COR-L47 (cell line): ENCODE data around the gene COLEC11.
A peak's percentile ranks its signal among the peaks of the same experiment; 100 is the strongest.

Experiments
- DNase-seq: peaks from one replicate; lab custom pipeline; 2025; lab: John Stamatoyannopoulos, UW

Gene COLEC11

DNA sequence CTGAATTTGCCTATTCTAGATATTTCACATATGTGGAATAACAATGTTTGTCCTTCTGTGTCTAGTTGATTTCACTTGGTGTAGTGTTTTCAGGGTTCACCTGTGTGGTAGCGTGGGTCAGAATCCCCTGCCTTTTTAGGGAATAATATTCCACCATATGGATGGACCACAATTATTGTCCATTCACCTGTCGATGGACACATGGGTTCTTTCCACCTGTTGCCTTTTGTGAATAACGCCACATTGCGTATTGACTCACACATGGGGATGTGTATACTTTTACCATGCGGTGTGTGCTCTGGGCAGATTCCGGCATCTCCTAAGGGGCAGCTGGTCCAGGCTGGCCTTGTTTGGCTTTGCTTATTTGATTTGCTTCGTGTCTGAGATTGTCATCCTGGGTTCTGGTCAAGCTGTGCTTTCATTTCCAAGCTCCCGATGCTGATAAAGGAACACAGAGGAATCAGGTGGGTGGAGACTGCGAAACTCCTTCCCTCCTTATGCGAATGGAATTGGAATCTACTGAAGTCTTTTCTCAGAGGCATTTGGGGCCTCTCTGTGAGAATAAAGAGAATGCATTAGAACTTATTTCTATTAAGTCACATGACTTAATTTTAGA lies 44.2 kb downstream of the COLEC11 start:
- DNase-seq = no peak

DNA sequence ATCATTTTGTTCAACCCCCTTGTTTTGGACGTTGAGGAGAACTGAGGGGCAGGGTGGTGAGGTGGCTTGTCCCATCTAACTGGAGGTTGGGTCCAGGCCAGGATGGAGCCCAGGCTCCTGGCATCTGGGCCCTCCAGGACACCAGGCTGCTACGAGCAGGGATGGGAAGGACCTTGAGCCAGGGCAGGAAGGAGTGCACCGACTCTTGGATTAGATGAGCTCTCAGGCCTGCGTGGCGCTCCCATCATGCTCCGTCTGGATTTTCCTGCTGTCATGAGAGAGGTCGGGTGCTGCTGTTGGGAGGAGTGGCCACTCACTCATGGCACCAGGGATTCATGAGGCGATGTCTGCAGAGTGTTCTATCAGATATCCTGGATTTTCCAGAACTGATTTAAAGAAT lies 44.7 kb downstream of the COLEC11 start:
- no peak for DNase-seq

DNA sequence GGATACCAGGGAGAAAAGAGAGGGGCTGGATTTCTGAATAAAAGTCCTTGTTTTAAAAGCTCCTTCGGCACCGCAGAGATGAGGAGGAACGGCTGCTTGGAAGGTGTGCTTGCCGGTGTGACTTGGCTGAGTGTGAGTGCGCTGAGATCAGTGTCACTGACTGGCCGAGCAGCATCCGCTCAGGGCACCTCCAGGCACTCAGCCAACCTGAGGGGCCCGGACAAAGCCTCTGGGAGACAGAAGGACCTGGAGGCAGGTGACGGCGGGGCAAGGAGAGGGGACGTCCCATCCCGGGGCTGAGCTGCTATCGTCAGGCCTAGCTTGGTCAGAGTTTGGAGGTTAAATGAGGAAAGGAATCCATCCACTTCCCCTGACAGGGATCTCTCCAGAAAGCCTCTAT lies 46.3 kb downstream of the COLEC11 start:
- DNase-seq = no peak

DNA sequence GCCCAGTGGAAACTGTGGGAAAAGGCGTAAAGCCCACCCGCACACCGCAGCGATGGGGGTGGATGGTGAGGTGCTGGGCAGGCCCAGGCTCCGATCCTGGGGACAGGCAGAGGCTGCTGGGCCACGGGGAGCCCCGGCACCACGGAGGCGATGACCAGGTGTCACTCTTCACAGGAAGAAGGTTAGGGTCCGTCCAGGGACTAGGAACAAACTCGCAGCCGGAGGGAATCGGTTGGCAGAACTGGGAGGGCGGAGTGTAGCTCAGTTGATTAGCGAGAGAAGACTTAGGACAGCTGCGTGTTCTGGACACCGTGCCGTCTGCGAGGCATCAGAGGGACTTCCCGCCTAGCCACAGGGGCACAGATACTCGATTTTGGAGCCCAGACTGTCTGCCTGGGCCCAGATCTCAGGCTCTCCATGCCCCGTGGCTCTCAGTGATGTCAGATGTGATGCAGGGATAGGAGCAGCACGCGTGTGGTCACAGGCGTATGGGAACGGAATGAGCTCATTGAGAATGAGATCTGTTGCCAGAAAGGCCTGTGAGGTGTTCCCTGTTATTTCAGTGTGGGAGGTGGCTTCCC lies 47.0 kb downstream of the COLEC11 start:
- no peak for DNase-seq

DNA sequence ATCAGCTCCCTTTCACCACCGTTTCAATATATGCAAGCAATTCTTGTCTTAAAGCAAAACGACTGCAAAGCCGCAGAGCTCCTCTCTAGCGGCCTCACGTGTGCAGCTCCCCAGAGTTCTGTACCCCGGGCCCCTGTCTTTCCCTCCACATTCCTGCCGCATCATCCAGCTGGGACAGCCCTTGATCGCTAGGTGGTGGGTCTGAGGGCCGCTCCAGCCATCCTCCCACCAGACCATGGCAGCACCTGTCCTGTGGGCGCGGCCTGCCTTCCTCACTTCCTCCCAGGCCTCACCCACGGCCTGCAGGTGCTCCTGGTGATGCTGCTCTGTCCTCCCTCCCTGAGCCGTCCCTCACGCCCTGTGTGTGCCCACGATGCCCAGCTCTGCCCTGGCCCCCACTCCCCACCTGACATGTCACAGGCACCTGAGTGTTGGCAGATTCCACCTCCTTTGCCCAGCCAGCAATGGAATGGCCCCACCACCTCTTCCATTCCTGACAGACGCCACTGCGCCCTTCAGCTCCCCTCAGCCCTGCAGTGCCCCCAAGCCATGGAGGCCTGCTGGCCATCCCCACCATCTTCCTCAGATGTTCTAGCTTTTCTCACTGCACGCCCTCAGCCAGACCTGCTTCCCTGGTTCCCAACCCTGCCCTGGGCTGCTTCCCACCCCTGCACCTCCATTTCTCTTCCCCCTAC lies 47.8 kb downstream of the COLEC11 start:
- DNase-seq = no peak

DNA sequence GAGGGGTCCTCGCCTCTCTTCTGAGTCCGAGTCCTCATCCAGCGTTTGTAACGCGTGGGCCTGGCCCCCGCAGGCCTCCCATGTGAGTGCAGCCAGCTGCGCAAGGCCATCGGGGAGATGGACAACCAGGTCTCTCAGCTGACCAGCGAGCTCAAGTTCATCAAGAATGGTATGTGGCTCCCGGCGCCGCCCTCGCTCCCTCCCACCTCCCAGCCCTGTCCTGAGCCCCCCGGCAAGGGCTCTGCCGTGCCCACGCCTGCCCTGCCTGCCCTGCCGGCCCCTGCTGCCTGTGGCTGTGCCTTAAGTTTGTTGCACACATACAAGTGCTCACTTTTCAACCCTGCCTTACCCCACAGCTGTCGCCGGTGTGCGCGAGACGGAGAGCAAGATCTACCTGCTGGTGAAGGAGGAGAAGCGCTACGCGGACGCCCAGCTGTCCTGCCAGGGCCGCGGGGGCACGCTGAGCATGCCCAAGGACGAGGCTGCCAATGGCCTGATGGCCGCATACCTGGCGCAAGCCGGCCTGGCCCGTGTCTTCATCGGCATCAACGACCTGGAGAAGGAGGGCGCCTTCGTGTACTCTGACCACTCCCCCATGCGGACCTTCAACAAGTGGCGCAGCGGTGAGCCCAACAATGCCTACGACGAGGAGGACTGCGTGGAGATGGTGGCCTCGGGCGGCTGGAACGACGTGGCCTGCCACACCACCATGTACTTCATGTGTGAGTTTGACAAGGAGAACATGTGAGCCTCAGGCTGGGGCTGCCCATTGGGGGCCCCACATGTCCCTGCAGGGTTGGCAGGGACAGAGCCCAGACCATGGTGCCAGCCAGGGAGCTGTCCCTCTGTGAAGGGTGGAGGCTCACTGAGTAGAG lies 48.7 kb downstream of the COLEC11 start:
- no peak for DNase-seq

DNA sequence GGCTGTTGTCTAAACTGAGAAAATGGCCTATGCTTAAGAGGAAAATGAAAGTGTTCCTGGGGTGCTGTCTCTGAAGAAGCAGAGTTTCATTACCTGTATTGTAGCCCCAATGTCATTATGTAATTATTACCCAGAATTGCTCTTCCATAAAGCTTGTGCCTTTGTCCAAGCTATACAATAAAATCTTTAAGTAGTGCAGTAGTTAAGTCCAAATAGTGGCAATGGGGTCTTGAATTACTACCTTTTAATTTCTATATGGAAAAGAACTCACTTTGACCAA lies 49.3 kb downstream of the COLEC11 start:
- DNase-seq = no peak

DNA sequence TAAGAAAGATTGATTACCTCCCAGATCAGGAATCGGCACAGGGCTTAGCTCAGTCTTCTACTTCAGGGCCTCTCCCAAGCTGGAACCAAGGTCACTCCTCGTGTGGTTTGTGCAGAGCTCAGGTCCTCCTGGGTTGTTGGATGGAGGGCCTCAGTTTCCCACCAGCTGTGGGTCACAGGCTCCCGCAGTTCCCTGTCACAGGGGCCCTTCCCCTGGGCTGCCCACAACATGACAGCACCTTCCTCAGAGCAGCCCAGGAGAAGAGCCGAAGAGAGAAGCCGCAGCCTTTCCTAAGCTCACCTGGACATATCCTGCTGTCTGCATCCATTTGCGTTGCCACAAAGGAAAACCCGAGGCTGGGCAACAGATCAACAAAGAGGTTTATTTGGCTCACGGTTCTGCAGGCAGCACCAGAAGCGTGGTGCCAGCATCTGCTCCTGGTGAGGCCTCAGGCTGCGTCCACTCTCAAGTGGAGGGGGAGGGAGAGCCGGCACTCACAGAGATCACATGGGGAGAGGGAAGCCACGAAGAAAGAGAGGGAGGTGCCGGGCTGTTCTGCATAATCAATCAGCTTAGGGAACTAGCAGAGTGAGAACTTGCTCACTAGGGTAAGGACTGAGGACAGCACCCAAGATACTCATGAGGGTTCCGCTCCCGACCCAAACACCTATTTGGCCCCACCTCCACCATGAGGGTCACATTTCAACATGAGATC lies 50.1 kb downstream of the COLEC11 start:
- DNase-seq = no peak

DNA sequence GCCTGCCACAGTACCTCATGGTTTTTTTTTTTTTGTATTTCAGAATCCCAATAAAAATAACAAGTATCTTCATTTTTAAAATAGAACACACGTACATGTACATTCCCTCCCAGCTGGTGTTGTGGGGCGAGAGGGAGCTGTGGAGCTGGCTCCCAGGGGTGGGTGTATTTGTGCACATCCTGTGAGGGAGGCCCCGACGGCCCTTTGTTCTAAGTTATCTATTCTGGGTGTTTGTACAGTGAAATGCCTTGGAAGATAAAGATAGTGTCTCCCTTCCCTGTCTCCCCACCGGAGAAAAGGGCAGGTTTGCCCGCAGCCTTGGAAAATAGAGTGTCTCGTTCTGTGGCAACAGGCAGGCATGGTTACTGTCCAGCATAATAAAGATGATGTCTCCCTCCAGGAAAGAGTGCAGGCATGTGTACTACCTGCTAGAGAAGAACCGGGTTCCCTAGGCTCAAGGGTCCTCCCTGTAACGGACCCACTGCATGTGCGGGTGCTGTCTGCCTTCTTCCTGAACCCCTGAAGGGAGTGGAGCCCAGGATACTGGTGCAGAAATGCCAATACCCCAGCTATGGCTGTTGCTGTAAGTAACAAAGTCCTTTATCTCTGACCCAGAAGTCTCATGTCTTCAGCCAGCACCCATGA lies 51.0 kb downstream of the COLEC11 start:
- DNase-seq = no peak

DNA sequence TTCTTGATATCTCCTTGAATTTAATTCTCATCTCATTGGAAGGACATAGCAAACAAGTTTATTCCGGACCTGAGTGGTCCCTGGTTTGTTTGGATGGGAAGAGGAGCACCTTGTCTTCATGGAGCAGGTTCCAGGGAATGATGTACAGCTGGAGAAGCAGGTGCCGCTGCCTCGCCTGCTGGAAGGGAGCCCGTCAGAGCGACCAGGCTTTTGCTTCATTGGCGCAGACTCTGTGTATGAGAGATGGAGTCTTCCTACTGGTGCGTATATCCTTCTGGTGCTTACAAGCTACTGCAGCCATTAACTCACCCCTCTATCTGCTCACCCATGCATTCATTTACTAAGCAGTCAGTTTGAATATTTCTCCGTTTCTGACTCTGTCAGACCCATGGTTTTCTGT lies 51.5 kb downstream of the COLEC11 start:
- DNase-seq = no peak

DNA sequence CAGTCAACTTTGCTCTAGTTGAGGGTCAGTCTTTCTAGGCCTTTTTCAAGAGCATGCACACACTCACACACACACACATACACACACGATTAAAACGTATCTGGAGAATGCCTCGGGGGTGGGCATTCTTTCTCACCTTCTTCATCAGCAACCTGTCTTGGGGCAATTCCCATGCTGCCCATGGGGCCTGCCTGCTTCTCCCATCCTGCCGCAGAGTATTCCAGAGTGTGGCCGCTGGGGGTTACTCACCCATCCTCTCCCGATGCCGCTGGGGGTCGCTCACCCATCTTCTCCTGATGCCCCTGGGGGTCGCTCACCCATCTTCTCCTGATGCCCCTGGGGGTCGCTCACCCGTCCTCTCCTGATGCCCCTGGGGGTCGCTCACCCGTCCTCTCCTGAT lies 52.3 kb downstream of the COLEC11 start:
- DNase-seq = no peak

DNA sequence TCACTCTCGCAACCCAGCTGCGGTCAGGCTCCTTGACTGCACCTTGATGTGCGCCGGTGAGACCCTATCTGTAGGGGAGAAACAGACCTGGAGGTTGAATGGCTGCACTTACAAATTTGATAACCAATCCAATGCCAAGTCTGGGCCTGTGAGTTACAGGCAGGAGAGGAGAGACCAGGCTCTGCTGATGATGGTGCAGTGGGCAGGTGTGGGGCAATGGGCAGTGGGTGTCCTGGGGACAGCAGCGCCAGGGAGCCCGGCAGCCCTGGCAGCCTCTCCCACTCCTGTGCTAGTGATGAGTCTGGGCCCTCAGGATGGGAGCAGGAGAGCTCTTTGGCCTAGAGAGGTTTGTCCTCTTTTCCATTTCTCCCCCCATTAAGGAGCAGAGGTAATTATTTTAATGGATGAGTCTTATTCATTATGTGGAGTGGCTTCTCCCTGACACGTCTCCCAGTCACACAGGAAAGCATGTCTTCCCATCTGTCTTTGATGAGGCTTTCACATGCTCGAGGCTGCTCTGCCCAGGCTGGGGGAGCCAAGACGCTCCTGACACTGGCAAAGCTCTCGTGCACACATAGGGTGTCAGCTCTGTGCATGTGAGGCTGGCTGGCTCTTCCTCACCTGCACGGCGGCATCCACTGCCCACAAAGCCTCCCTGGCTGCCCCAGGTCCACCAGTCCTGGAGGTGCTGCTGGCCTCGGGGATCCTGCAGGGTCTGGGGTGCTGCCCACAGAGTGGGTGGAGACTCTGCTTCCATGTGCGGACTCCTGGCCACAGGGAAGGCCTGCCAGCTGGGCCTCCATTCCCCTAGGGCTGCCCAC lies 53.1 kb downstream of the COLEC11 start:
- DNase-seq = no peak

DNA sequence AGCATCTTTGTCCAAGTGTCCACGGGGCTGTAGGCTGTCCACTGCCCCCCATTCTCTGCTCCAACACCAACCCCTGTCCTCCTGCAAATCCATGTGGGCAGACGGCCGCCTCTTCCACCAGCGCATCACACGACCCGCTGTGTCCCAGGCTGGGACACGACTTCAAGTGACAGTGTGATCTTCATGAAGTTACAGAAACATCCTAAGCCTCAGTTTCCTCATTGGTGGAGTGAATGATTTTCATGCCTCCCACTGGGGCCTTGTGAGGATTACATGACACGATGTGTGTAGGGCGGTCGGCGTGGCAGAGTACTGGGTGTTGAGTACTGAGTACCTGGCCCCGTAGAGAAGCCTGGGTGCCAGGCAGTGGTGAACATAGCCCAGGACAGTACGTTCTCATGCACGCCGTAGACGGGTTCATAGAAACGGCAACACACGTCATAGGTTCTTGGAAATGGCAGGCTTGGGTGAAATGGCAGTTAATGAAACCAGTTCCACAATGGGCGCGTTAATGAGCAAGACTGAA lies 53.8 kb downstream of the COLEC11 start:
- DNase-seq = no peak

DNA sequence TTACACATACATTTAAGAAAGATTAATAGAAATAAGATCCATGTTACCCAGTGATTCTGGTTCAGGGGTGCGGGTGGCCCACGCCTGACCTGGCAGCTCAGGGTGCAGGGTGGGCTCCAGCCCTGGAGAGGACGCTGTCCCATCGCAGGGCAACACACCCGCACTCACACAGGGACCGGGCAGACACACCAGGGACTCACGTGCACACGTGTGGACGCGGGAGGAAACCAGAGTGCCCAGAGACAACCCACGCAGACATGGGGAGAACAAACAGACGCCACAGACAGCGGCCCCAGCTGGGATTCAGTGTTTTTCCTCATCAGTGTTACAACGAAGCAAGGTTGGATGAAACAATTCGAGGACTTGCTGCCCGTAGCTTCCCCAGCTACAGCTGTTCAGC lies 54.7 kb downstream of the COLEC11 start:
- DNase-seq = no peak

DNA sequence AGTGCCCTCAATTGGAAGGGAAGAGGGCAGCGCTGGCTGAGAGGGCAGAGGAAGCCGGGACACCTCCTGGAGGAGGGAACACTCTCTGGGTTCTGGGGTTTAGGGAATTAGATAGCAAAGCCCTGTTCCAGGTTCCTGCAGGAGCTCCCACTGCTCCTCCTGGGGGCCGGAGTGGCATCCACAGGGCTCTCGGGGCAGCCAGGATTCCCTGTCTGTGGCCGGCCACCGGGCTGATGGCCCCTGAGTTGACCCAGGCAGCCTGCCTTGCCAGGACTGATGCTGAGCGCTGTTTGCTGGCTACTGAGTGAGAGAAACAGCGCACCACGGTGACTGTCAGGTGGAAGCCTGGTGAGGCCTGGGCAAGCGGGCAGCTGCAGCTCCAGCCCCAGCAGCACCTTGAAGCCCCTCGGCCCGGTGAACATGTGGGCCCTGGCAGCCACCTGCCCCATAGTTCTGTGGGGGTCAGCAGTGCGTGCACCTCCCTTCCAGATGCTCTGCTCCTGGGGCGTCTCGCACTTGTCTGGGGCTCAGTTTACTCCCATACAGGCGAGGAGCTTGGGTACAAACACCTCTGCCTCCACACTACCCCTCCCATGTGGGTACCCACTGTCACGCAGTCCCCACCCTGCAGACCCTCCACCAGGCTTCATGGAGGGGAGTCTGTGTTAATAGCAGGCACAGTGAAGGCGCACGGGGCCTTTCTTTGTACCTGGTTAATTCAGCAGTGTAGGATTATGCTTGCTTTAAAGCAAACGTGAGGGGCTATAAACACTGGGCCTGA lies 55.4 kb downstream of the COLEC11 start:
- no peak for DNase-seq

DNA sequence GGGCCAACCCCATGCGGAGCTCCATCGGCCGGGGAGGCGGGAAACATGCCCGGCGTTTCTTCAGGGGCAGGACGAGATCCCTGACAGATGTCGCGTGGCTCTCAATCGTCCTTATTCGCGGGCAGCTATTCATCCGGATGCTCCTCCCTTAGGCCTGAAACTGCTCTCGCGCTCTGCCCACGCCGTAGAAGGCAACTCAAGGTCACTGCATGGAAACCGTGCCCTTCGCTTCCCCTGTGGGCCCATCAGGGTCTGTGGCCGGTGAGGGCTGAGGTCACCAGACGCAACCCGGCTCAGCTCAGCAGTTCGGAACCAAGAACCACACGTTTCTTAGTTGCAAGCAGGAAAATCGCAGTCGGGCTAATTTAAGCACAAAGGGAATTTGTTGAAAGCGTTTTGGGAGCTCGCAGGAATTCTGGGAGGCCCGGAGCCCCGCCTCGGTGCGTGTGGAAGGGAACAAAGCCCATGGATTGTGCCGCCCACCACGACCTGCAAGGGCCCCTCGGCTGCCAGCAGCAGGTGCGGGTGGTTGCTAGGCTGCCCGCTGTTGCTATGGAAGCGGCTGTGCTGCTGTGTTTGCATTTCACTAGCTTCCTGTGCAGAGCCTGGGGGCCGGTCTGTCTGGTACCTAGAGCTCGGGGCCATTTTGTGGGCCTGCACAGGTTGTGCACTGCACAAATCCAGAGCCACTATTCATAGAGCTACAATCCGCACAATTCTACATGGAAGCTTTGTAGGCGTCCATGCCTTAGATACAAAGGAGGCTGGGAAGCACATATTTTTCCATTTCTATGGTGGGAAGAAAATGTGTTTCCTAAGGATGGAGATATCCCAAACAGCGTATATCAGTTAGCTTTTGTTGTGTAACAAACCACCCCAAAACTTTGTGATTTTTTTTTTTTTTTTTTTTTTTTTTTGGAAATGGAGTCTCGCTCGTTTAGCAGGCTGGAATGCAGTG lies 57.1 kb downstream of the COLEC11 start:
- peak; percentile 97 for DNase-seq

DNA sequence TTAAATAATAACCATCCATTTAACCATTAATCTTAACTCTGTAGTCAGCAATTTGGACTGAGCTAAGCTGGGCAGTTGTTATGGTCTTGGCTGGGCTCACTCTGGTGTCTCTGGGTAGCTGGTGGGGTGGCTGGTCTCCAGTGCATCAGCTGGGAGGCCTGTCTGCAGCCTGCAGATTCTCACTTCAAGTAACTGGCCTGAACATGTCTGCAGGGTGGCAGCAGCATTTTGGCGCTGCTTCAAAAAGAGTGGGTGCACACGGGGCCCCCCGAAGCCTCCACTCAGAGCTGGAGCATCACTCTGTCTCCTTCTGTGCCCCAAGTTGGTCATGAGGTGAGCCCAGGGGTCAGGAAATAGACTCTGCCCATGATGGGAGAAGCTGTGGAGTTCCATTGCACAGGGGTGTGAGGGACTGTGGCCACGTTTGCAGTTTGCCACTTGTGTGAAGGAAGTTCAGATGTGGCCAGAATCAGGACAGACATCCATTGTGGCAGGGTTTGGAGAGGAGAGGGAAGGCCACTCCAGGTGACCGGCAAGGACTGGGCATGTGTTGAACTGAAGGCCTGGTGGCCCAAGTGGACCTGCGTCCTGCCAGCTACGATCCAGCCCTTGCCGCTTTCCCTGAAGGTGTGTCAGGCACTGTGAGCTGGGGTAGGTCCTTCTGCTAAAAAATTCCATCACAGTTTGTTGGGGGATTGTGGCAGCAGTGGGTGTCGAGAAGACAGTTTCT lies 58.1 kb downstream of the COLEC11 start:
- DNase-seq = no peak

DNA sequence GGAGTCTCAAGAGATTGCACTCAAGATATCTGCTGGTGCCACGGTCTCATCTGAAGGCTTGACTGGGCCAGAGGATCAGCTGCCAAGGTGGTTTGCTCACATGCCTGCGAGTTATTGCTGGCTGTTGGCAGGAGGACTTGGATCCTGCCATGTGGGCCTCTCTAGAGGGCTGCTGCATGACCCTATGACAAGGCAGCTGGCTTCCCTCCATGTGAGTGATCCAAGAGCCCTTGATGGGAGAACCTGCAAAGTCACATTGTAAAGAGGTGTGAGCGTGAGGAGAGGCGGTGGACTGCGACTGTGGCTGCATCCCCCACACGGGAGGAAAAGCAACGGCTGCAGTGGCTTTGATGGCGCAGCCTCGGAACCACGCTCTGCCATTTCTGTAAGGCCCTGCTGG lies 59.1 kb downstream of the COLEC11 start:
- DNase-seq = no peak
